ENCODE results near the gene ZNHIT1.
"Not testable (repeated sequence)": the region's sequence is repeated elsewhere in the genome, so short reads cannot be mapped to it uniquely, and the experiment has no call there.

ZNHIT1 gene

GRCh38 chr7:101240226-101241014, 22.5 kb downstream of the ZNHIT1 start:
- DNase-seq (ENCODE audit: low read depth in 2 of 2): no peak

- DNase-seq (ENCODE audit: low read depth in 2 of 2): no peak
Measured at GRCh38 chr7:101241015-101241363, 23.0 kb downstream of the ZNHIT1 start.

- DNase-seq (ENCODE audit: low read depth in 2 of 2): no peak
Measured at GRCh38 chr7:101241443-101242349, 23.7 kb downstream of the ZNHIT1 start.

- no peak for DNase-seq (ENCODE audit: low read depth in 2 of 2)
Measured at GRCh38 chr7:101243646-101244374, 25.8 kb downstream of the ZNHIT1 start.

- DNase-seq (ENCODE audit: low read depth in 2 of 2): peak; percentile 55 to 63
Measured at GRCh38 chr7:101244375-101245146, 26.6 kb downstream of the ZNHIT1 start, which contains the start of gene FIS1. FIS1 (minus strand) TSS chr7:101245081; CDS start chr7:101245004, 77 bp downstream.

GRCh38 chr7:101245147-101245668, 27.2 kb downstream of the ZNHIT1 start:
- no peak for DNase-seq (ENCODE audit: low read depth in 2 of 2)

GRCh38 chr7:101248276-101248675, 30.3 kb downstream of the ZNHIT1 start:
- no peak for DNase-seq (ENCODE audit: low read depth in 2 of 2)

GRCh38 chr7:101250324-101250723, 32.4 kb downstream of the ZNHIT1 start:
- DNase-seq (ENCODE audit: low read depth in 2 of 2): no peak

GRCh38 chr7:101251871-101252659, 34.1 kb downstream of the ZNHIT1 start:
- DNase-seq (ENCODE audit: low read depth in 2 of 2): peak; percentile 95

GRCh38 chr7:101253199-101253598, 35.2 kb downstream of the ZNHIT1 start:
- not testable (repeated sequence) for DNase-seq (ENCODE audit: low read depth in 2 of 2)

GRCh38 chr7:101255796-101256195, 37.8 kb downstream of the ZNHIT1 start:
- no peak for DNase-seq (ENCODE audit: low read depth in 2 of 2)

- peak; percentile 49 to 52 for DNase-seq (ENCODE audit: low read depth in 2 of 2)
Measured at GRCh38 chr7:101258243-101258731, 40.3 kb downstream of the ZNHIT1 start.

GRCh38 chr7:101264102-101264706, 46.2 kb downstream of the ZNHIT1 start:
- DNase-seq (ENCODE audit: low read depth in 2 of 2): not testable (repeated sequence)

- no peak for DNase-seq (ENCODE audit: low read depth in 2 of 2)
Measured at GRCh38 chr7:101265622-101266516, 47.9 kb downstream of the ZNHIT1 start.

- no peak for DNase-seq (ENCODE audit: low read depth in 2 of 2)
Measured at GRCh38 chr7:101269664-101270063, 51.7 kb downstream of the ZNHIT1 start.

GRCh38 chr7:101271021-101271420, 53.1 kb downstream of the ZNHIT1 start:
- no peak for DNase-seq (ENCODE audit: low read depth in 2 of 2)

GRCh38 chr7:101273206-101273605, 55.2 kb downstream of the ZNHIT1 start:
- DNase-seq (ENCODE audit: low read depth in 2 of 2): no peak

All from fibroblast of skin of left biceps (primary cell).